ENCODE results near the gene C19orf47. TPM values are rescaled to one million over a fixed set of nuclear protein-coding genes. Genes with fewer than 3 reads are reported as not detected.
"Not testable (repeated sequence)": the region's sequence is repeated elsewhere in the genome, so short reads cannot be mapped to it uniquely, and the experiment has no call there.

The C19orf47 gene
- total RNA-seq, 2 experiments from 2014 or later, result 17.5 to 18.0 TPM

DNA sequence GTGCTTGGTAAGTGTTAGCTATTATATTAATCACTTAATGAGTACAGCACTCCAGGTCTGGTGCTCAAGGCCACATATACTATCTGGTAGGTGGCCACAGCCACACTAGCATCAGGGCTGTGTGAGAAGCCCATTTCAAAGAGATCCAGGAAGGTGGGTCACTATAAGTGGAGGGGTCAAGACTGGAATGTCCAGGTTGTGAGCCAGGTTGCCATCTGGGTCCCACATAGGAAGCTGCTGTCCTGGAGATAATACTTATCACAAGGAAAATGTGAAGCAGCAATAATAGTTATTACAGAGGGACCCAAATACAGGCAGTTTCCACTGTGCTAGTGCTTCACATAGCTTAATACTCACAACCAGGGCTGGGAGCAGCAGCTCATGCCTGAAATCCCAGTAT is 13.1 kb downstream of the C19orf47 start:
- Mint-ChIP-seq H3K27ac (no peak overlapping the region), H3K27me3 (no peaks in the 10 kb centered on the region), H3K36me3 (ENCODE audit: low read depth) (peaks cover 27% of the 10 kb centered on the region), H3K4me3 (no peak overlapping the region), H3K4me1 (ENCODE audit: low read depth) (no peaks in the 10 kb centered on the region), H3K9me3 (no peaks in the 10 kb centered on the region)
- intact Hi-C loops (cut with micrococcal nuclease), result no loop called here
- CTCF ChIA-PET, result no interaction called here
- no peak for ATAC-seq
- TF ChIP-seq, protein P1, sequence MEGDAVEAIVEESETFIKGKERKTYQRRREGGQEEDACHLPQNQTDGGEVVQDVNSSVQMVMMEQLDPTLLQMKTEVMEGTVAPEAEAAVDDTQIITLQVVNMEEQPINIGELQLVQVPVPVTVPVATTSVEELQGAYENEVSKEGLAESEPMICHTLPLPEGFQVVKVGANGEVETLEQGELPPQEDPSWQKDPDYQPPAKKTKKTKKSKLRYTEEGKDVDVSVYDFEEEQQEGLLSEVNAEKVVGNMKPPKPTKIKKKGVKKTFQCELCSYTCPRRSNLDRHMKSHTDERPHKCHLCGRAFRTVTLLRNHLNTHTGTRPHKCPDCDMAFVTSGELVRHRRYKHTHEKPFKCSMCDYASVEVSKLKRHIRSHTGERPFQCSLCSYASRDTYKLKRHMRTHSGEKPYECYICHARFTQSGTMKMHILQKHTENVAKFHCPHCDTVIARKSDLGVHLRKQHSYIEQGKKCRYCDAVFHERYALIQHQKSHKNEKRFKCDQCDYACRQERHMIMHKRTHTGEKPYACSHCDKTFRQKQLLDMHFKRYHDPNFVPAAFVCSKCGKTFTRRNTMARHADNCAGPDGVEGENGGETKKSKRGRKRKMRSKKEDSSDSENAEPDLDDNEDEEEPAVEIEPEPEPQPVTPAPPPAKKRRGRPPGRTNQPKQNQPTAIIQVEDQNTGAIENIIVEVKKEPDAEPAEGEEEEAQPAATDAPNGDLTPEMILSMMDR (IDR thresholded peaks at IDR 0.05), result no peak
- POLR2A ChIA-PET, result interaction anchor here (0.6 kb wide), 1 partner anchor 223 kb away, joined by 3 read pairs; no protein-coding TSS in a partner anchor
- DNase-seq, result no peak

DNA sequence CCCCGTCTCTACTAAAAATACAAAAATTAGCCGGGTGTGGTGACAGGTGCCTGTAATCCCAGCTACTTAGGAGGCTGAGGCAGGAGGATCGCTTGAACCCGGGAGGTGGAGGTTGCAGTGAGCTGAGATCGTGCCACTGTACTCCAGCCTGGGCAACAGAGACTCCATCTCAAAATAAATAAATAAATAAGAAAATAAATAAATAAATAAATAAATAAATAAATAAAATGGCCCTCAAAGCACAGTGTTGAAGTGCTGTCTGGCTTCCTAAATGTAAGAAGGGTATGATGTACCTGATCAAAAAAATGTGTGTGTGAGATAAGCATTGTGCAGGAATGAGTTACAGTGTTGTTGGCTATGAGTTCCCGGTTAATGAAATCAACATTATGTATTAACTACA is 15.1 kb downstream of the C19orf47 start:
- ATAC-seq; H3K4me3 Mint-ChIP-seq; CTCF ChIA-PET; H3K9me3 Mint-ChIP-seq; DNase-seq; H3K4me1 Mint-ChIP-seq (ENCODE audit: low read depth); intact Hi-C loops (cut with micrococcal nuclease); H3K27me3 Mint-ChIP-seq; H3K27ac Mint-ChIP-seq: not testable (repeated sequence)
- peaks cover 31% of the 10 kb centered on the region for H3K36me3 Mint-ChIP-seq (ENCODE audit: low read depth)
- POLR2A ChIA-PET, result interaction anchor here (0.6 to 0.7 kb wide), 2 partner anchors 27 to 542 kb away, joined by 3 read pairs; no protein-coding TSS in a partner anchor

- DNase-seq, result no peak
- H3K36me3 Mint-ChIP-seq (ENCODE audit: low read depth), result peaks cover 31% of the 10 kb centered on the region
- no peak overlapping the region for H3K4me3 Mint-ChIP-seq
Observed at GRCh38 chr19:40332669-40333068, 15.5 kb downstream of the C19orf47 start.

GRCh38 chr19:40331052-40331451 is 17.1 kb downstream of the C19orf47 start:
- Mint-ChIP-seq H3K4me1 (ENCODE audit: low read depth) (no peaks in the 10 kb centered on the region), H3K27ac (no peak overlapping the region), H3K4me3 (no peak overlapping the region), H3K9me3 (no peaks in the 10 kb centered on the region), H3K27me3 (no peaks in the 10 kb centered on the region), H3K36me3 (ENCODE audit: low read depth) (peaks cover 37% of the 10 kb centered on the region)
- DNase-seq (no peak), ATAC-seq (no peak)
- ChIA-PET CTCF (interaction anchor here (1.6 kb wide), 1 partner anchor 10 kb away, joined by 3 read pairs; no protein-coding TSS in a partner anchor), POLR2A (interaction anchor here (0.5 to 1.3 kb wide), 2 partner anchors 11 to 307 kb away, joined by 3 read pairs; no protein-coding TSS in a partner anchor)
- TF ChIP-seq, protein P1 (IDR thresholded peaks at IDR 0.05), result no peak
- intact Hi-C loops (cut with micrococcal nuclease), result no loop called here

More at GRCh38 chr19:40332669-40333068, 15.5 kb downstream of the C19orf47 start:
- Mint-ChIP-seq H3K27ac (no peak overlapping the region), H3K9me3 (no peaks in the 10 kb centered on the region), H3K27me3 (no peaks in the 10 kb centered on the region), H3K4me1 (ENCODE audit: low read depth) (no peaks in the 10 kb centered on the region)
- POLR2A ChIA-PET, result no interaction called here
- TF ChIP-seq, protein P1 (IDR thresholded peaks at IDR 0.05), result no peak
- CTCF ChIA-PET, result interaction anchor here (1.6 kb wide), 1 partner anchor 9 kb away, joined by 3 read pairs; no protein-coding TSS in a partner anchor
- no peak for ATAC-seq
- intact Hi-C loops (cut with micrococcal nuclease), result no loop called here

DNA sequence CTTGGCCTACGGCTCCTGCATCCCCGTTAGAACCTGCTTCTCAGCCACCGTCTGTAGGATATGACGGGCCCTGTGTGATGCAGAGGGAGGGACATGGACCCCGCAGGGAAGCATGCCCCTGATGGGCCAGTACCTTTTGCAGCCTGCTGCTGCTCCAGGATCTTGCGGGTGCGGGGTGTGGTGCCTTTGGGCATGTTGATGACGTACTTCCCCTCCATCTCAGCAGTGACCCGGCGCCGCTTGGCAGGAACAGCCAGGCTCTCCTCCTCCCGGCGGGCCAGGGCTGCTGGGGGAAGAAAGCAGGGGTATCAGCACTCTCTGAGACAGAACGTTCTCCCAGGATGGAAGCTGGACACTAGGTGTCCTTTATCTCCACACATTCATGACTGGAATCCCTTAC is 22.0 kb downstream of the C19orf47 start:
- TF ChIP-seq, protein P1 (IDR thresholded peaks at IDR 0.05), result no peak
- no peaks in the 10 kb centered on the region for H3K9me3 Mint-ChIP-seq
- ChIA-PET POLR2A (no interaction called here), CTCF (no interaction called here)
- no peaks in the 10 kb centered on the region for H3K4me1 Mint-ChIP-seq (ENCODE audit: low read depth)
- H3K4me3 Mint-ChIP-seq, result no peak overlapping the region
- DNase-seq (no peak), ATAC-seq (no peak)
- intact Hi-C loops (cut with micrococcal nuclease), result no loop called here
- H3K27me3 Mint-ChIP-seq, result no peaks in the 10 kb centered on the region
- no peak overlapping the region for H3K27ac Mint-ChIP-seq
- H3K36me3 Mint-ChIP-seq (ENCODE audit: low read depth), result peaks cover 33% of the 10 kb centered on the region
